HG02981 (cell line): Measurements from ENCODE around the gene UBQLN1.
A peak's percentile ranks its signal among the peaks of the same experiment; 100 is the strongest.
"Not testable (repeated sequence)": the region's sequence is repeated elsewhere in the genome, so short reads cannot be mapped to it uniquely, and the experiment has no call there.

Experiments
- ATAC-seq: cut with Tn5 transposase; IDR thresholded peaks from one replicate; pipeline ENCODE4 v1.9.1; 2021; ENCODE audit warnings: mild to moderate bottlenecking, moderate library complexity; ENCODE audit not compliant: unreplicated experiment

UBQLN1 gene

DNA sequence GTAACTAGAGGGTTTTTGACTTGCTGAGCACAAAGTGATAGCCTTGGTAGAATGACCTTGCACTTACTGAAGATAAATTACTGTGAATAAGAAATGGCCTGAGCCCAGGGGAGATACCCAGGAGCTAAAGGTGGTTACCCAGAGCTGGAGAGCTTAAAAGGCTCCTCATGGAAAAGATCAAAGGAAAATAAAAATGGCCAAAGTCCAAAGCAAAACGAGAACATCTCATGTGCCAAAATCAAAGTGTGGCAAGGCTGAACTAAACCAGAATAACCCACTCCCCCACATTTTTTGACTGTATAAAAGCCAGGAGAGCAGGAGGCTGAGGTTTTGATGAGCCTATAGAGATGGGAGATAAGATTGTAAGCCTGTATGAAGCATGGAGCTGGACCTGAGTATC is 70.4 kb downstream of the UBQLN1 start:
- no peak for ATAC-seq

GRCh38 chr9:83636813-83637212 is 70.9 kb downstream of the UBQLN1 start:
- no peak for ATAC-seq

GRCh38 chr9:83633676-83634075 is 74.1 kb downstream of the UBQLN1 start:
- ATAC-seq: no peak

DNA sequence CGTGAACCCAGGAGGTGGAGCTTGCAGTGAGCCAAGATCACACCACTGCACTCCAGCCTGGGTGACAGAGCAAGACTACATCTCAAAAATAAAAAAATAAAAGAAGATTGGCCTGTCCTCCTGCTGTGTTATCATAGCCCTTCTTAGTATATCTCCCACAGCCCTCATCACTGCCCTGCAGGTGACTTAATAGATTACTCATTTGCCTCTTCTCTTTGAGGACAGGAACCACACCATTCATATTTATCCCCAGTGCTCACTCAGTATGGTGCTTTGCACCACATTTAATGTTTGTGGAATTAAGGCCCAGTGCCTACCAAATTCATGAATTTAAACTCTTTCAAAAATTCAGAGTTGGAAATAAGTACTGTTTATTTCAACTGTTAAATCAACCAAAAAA is 74.5 kb downstream of the UBQLN1 start:
- ATAC-seq: peak; percentile 70

DNA sequence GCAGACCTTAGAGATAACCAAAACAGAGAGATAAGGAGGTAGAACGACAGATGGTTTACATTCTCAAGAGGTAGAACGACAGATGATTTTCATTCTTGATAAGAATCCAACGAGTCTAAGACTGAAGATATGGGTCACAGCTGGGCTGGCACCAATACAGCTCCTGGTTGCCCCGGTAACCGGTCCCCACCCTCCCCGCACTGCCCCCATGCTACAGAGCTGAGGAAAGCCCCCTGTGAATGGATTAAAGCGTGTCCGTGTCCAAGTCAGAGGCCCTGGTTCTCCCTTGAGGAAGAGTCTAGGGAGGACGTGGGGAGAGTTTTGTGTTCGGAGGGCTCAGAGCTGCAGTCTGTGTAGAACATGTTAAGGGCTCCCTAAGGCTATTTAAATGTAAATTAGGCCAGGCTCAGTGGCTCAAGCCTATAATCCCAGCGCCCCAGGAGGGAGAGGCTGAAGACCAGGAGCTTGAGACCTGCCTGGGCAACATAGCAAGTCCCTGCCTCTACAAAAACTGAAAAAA is 76.8 kb downstream of the UBQLN1 start:
- no peak for ATAC-seq

GRCh38 chr9:83629433-83630104 is 78.2 kb downstream of the UBQLN1 start:
- ATAC-seq: no peak

DNA sequence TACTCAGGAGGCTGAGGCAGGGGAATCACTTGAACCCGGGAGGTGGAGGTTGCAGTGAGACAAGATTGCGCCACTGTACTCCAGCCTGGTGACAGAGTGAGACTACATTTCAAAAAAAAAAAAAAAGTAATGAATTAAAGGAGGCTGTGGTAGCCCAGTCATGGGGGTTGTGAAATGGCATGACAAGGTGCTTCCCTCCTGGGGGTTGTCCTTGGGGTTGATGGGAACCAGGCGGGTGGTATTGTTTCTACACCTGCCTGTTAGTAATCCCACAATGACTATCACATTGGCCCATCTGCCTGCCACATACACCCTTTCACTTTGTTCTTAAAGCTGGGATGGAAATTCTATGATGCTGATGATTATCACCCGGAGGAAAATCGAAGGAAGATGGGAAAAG is 79.2 kb downstream of the UBQLN1 start:
- no peak for ATAC-seq

GRCh38 chr9:83625178-83625577 is 82.6 kb downstream of the UBQLN1 start:
- ATAC-seq: no peak

- peak; percentile 30 for ATAC-seq
Measured at GRCh38 chr9:83623679-83624076, 84.1 kb downstream of the UBQLN1 start.

GRCh38 chr9:83622939-83623678 is 84.6 kb downstream of the UBQLN1 start, which contains the start of gene IDNK:
Gene IDNK, plus strand, starts transcription at chr9:83623143. Its CDS starts 29 bp downstream, at chr9:83623172.
- ATAC-seq: peak; percentile 73

DNA sequence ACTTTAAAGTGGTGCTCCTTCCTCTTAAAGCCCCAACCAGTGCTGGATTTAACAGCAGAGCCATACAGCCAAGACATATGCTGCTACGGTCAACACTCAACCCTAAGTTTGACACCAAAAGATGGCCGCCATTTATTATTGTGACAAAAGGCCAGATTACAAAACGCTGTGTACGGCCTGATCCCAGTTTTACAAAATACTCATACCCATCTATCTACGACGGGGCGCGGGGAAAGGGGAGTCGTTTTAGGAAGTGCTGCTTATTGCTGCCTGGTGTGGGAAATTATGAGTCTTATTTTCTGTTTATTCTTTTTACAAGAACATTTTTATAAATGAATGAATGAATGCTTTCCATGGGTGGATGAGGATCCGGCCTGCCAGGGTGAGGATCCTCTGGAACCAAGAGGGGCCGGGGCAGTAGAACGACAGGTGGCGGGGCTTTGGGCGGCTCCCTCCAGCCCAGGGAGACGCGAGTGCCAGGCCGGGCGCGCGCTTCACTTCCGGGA is 85.3 kb downstream of the UBQLN1 start:
- peak; percentile 36 for ATAC-seq

DNA sequence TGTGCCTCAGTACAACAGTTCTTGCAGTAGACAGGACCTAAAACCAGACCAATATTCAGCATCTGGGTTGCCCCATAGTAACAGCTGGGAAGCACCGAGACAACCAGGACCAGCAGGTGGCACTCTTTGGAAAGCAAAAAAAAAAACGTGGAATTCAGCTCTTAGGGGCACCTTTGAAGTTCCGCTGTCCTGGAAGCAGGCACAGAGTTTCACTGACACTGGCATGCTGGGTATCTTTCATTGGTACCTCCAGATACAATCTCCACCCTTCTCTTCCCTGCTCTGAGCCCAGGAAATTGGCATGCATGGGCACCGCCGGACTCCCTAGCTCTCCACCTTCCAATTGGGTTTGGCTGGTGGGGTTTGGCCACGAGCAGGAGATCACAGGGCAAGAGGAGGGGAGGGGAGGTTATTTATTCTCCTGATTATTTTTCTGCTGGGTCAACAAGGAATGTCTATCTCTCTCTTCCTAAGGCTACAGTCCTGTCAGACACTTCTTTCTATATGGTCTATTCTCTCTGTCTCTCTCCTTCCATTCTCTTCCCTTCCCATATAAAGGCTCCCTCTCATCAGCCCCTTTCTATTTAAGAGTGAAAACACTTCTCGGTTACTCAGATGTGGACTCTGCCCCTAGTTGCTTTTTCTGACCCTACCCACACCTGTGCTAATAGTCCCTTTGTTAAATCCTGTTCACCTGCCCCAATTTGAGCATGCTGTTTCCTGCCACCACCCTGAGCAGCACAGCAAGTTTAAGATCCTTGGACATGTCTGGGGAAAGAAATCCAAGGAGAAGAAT is 86.7 kb downstream of the UBQLN1 start:
- ATAC-seq: no peak

GRCh38 chr9:83617299-83617698 is 90.5 kb downstream of the UBQLN1 start:
- no peak for ATAC-seq

GRCh38 chr9:83613298-83613697 is 94.5 kb downstream of the UBQLN1 start:
- not testable (repeated sequence) for ATAC-seq
